Mucosa of gallbladder (tissue), 1 donor: ENCODE results near the gene TUBB4A. TPM values are rescaled to one million over a fixed set of nuclear protein-coding genes. Genes with fewer than 3 reads are reported as not detected.

Experiments used
- DNase-seq: peaks from one replicate; pipeline ENCODE4 v3.0.0-alpha.2; 2020; ENCODE audit warnings: low spot score
- total RNA-seq: library from RNA; stranded (reverse); gene quantifications from one replicate; pipeline ENCODE4 v1.2.1, GENCODE V29; 2021
- donor health status: DM: no; HTN: no; CAD: no.

Gene TUBB4A
- total RNA-seq, 1 donor from 2014 or later, result 1.8 TPM

- no peak for DNase-seq
Measured at GRCh38 chr19:6495947-6496346, 6.2 kb downstream of the TUBB4A start.

GRCh38 chr19:6494438-6495036 is 7.6 kb downstream of the TUBB4A start:
- DNase-seq, result no peak

- DNase-seq, result no peak
Measured at GRCh38 chr19:6491802-6492592, 10.1 kb downstream of the TUBB4A start.

GRCh38 chr19:6490134-6490533 is 12.0 kb downstream of the TUBB4A start:
- no peak for DNase-seq

DNA sequence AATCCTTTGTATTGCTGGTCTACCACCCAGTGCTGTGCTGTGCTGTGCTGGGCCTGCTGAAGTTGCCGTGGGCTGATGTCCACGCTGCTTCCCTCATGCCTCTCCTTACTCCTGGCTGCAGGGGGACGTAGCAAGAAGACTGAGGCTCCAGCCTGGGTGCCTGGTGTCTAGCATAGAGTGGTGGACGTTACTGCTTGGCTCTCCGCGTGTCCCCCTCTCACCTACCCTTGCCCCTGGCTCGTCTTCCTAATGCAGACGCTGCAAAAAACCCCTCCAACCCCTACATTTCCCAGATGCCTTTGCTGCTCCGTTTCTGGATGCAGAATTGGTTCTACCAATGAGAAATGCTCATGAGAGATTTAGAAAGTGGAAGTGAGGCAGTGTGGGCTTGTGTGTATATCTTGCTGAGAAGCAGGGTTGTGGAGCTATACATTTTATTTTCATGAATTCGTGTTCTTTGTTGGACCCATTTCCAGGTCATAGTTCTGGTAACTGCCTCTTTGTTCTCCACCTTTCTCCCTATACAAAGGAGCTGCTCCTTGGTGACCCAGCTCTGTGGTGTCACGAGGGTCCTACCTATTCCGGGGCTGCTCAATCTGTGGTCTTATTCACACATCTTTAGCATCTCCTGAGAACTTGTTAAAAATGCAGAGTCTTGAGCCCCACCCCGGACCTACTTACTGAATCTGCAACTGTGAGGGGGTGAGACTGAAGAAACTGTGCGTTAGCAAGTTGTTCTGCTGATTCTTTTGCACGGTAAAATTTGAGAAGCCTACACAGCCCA is 12.6 kb downstream of the TUBB4A start:
- DNase-seq, result no peak

- DNase-seq, result no peak
Measured at GRCh38 chr19:6484831-6485230, 17.3 kb downstream of the TUBB4A start.

DNA sequence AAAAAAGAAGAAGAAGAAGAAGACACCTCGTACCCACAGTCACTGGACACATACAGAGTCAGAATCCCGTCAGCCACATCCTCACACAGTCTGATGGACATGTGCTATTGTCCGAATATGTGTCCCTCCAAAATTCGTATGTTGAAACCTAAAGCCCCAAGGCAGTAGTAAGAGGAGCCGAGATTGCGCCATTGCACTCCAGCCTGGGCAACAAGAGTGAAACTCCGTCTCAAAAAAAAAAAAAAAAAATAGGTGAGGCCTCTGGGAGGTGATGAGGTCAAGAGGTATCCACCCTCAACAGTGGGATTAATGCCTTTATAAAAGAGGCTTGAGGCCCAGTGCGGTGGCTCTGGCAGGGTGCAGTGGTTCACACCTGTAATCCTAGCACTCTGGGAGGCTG is 17.9 kb downstream of the TUBB4A start:
- DNase-seq, result no peak

DNA sequence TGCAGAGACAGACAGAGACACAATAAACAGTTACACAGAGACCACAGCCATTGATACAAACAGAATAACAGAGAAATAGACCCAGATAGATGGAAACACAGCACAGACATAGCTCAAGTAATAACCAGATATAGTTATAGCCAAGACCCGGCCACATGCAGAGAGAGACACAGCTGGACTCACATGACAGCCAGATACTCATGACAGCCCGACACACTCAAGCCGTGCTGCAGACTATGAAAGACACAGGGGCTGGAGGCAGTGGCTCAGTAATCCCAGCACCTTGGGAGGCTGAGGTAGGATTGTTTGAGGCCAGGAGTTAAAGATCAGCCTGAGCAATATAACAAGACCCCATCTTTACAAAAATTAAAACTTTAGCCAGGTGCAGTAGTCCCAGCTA is 18.9 kb downstream of the TUBB4A start:
- DNase-seq, result no peak

DNA sequence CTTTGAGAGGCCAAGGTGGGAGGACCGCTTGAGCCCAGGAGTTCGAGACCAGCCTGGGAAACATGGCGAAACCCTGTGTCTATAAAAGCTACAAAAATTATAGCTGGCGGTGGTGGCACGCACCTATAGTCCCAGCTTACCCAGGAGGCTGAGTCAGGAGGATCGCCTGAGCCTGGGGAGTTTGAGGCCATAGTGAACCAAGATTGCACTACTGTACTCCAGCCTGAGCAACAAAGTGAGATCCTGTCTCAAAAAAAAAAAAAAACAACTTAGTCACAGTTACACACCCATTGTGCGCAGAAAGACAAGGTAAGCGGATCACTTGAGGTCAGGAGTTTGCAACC is 19.8 kb downstream of the TUBB4A start:
- DNase-seq, result no peak

GRCh38 chr19:6481541-6482342 is 20.4 kb downstream of the TUBB4A start, which contains the start of gene DENND1C:
DENND1C (minus strand) TSS chr19:6481787; CDS start chr19:6481695, 92 bp downstream.
- DNase-seq, result peak; percentile 34

DNA sequence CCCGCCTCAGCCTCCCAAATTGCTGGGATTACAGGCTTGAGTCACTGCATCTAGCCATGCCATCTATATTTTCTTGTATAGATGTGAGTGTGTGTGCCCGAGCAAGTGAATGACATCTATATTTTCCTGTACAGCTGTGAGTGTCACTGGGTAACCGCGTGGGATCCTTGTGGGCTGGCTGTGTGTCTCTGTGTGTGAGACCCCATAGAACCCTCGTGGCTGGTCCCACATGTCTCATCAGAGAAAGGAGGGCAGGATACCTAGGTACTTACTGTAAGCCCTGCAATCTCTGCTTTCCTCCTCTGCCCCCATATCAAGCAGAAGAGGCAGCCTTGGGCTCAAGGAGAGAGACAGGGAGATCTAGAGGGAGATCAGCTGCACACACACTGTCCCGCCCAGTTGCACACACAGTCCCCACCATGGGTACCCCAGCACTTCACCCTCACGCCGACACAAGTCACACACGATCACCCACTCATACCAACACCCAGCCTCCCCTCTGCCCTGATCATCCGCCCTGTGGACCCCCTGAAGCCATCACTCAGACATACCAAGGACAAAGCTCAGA is 21.2 kb downstream of the TUBB4A start:
- DNase-seq, result no peak

GRCh38 chr19:6479836-6480398 is 22.2 kb downstream of the TUBB4A start:
- no peak for DNase-seq

GRCh38 chr19:6478815-6479214 is 23.3 kb downstream of the TUBB4A start:
- DNase-seq, result no peak

- DNase-seq, result no peak
Measured at GRCh38 chr19:6476896-6477431, 25.1 kb downstream of the TUBB4A start.

DNA sequence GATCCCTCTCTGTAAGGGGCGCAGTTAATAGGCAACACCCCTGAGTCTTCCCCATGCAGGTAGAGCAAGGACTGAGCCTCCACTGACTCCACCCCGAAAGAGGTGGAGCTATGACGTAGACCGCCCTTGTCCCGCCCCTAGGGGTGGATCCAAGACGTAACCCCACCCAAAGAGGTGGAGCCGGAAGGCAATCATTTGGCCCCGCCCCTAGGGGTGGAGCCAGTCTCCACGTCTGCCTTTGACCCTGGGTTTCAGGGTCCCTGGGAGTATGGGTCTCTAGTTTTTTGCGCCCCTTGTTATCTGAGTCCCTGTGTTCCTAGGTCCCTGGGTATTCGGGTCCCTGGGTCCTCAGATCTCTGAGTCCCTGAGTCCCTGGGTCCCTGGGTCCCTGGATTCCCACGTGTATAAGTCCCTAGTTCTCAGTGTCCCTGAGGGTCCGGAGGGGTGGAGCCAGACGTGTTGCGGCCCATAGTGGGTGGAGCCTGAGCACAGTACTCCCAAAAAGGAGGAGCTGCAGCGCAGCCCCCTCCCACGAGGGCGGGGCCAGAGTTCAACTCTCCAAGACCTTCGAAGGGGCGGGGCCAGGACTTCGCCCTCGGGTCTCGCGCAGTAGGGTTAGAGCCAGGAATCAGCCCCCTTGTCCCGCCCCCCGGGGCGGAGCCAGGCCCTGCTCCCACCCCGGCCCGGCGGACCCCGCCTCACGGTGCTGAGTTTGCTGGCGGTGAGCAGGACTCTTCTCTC is 25.8 kb downstream of the TUBB4A start:
- peak; percentile 88 for DNase-seq

GRCh38 chr19:6475321-6476108 is 26.6 kb downstream of the TUBB4A start:
- DNase-seq, result no peak

- DNase-seq, result no peak
Measured at GRCh38 chr19:6473647-6474046, 28.5 kb downstream of the TUBB4A start.

DNA sequence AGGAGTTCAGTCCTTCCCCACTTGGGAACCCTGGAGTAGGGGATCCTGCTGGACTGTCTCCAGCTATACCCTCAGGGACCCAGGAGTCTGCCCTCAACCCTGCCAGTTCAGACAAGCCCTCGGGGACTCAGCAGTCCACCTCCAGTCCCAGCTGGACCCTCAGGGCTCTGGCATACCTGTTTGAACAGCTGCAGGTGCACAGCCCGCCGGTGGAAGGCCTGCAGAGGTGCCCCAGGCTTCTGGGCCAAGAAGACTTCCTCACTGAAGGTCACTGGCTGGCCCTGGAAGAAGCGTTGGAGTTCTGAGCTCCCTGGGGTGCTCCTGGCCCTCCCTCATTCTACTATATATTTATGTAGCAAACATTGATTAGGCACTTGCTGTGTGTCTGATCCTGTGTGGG is 29.4 kb downstream of the TUBB4A start:
- DNase-seq, result no peak

DNA sequence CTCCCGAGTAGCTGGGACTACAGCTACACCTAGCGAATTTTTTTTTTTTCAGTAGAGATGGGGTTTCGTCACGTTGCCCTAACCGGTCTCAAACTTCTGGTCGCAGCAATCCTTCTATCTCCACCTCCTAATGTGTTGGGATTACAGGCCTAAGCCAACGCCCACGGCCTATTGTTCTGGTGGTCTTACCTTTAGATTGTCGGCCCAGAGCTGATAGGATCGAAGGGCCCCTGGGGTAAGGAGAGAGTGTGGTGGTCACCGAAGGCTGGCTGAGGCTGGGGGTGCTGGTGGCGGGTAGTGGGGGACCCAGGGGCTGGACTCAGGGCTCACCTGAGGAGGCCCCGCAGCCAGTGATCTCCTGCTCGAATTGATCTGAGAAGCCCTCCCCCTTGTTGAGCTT is 31.0 kb downstream of the TUBB4A start:
- DNase-seq, result no peak
